Measurements from ENCODE around the gene CDH4.

- TF ChIP-seq, protein P1, sequence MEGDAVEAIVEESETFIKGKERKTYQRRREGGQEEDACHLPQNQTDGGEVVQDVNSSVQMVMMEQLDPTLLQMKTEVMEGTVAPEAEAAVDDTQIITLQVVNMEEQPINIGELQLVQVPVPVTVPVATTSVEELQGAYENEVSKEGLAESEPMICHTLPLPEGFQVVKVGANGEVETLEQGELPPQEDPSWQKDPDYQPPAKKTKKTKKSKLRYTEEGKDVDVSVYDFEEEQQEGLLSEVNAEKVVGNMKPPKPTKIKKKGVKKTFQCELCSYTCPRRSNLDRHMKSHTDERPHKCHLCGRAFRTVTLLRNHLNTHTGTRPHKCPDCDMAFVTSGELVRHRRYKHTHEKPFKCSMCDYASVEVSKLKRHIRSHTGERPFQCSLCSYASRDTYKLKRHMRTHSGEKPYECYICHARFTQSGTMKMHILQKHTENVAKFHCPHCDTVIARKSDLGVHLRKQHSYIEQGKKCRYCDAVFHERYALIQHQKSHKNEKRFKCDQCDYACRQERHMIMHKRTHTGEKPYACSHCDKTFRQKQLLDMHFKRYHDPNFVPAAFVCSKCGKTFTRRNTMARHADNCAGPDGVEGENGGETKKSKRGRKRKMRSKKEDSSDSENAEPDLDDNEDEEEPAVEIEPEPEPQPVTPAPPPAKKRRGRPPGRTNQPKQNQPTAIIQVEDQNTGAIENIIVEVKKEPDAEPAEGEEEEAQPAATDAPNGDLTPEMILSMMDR (IDR thresholded peaks at IDR 0.05), result no peak
- TF ChIP-seq EZH2phosphoT487 (IDR thresholded peaks at IDR 0.05) (no peak), EZH2 (IDR thresholded peaks at IDR 0.05) (no peak)
Measured at GRCh38 chr20:61514805-61515505, 262.9 kb downstream of the CDH4 start.

Data from neural progenitor cell (in vitro differentiated cells).